HepG2 (cell line): ENCODE results near the gene TEX14. TPM values are rescaled to one million over a fixed set of nuclear protein-coding genes. Genes with fewer than 3 reads are reported as not detected.

ENCODE experiments used
- AHDC1 ChIP-seq: sonication (generic); formaldehyde crosslinking; IDR thresholded peaks from 2 replicates; pipeline ENCODE4 v1.5.1; 2020; ENCODE audit warnings: mild to moderate bottlenecking, missing genetic modification reagents, borderline replicate concordance
- ARID5B ChIP-seq: IDR thresholded peaks from 2 replicates; pipeline ENCODE4 v1.4.0; 2020; ENCODE audit warnings: mild to moderate bottlenecking, missing genetic modification reagents
- E2F5 ChIP-seq: sonication (generic); formaldehyde crosslinking; conservative IDR thresholded peaks from 2 replicates; pipeline ENCODE4 v1.4.0; 2020; ENCODE audit warnings: missing genetic modification reagents
- MED8 ChIP-seq: sonication (generic); formaldehyde crosslinking; IDR thresholded peaks from 2 replicates; pipeline ENCODE4 v1.8.1; 2023; ENCODE audit warnings: mild to moderate bottlenecking, missing genetic modification reagents; ENCODE audit not compliant: insufficient replicate concordance
- MEF2D ChIP-seq: sonication (generic); formaldehyde crosslinking; IDR thresholded peaks from 2 replicates; pipeline ENCODE4 v1.5.1; 2020; ENCODE audit warnings: mild to moderate bottlenecking, missing genetic modification reagents
- MXD3 ChIP-seq: IDR thresholded peaks from 2 replicates; pipeline ENCODE4 v1.6.1; 2016; ENCODE audit warnings: mild to moderate bottlenecking, missing biosample characterization, missing genetic modification reagents
- NR2F2 ChIP-seq: IDR thresholded peaks from 2 replicates; pipeline ENCODE4 v1.6.1; 2012; ENCODE audit warnings: low read depth, inconsistent platforms, borderline replicate concordance
- PHF5A ChIP-seq: IDR thresholded peaks from one replicate; pipeline ENCODE4 v1.6.1; 2018; ENCODE audit warnings: low read depth, missing genetic modification reagents; ENCODE audit not compliant: unreplicated experiment
- POLR2G ChIP-seq: fragments of 200-400 bp; formaldehyde crosslinking; IDR thresholded peaks from 2 replicates; pipeline ENCODE4 v1.6.1; 2018; ENCODE audit warnings: mild to moderate bottlenecking, low read depth, low read length, moderate library complexity
- ZNF441 ChIP-seq: sonication (generic); formaldehyde crosslinking; IDR thresholded peaks from 2 replicates; pipeline ENCODE4 v1.7.0; 2021; ENCODE audit warnings: missing genetic modification reagents, borderline replicate concordance
- ZNF574 ChIP-seq: sonication (generic); formaldehyde crosslinking; IDR thresholded peaks from 2 replicates; pipeline ENCODE4 v1.4.0; 2020; ENCODE audit warnings: missing genetic modification reagents
- ZNF720 ChIP-seq: sonication (generic); formaldehyde crosslinking; IDR thresholded peaks from 2 replicates; pipeline ENCODE4 v1.4.0; 2020; ENCODE audit warnings: missing genetic modification reagents
- ZNF746 ChIP-seq: sonication (generic); formaldehyde crosslinking; IDR thresholded peaks from 2 replicates; pipeline ENCODE4 v1.8.0; 2022; ENCODE audit warnings: mild to moderate bottlenecking, missing genetic modification reagents
- polyA plus RNA-seq, 8 experiments: library from polyadenylated mRNA; depleted of rRNA in 3 of 8; stranded (reverse) in 7 of 8; unstranded in 1 of 8; fragments of >200 nt; fragmentation: Illumina TruSeq in 4 of 8; extraction: Trizol in 4 of 8; gene quantifications; 2 replicates each; pipeline versions ENCODE4 v1.2.1 to v1.2.3, GENCODE V29; 2011 to 2016; ENCODE audit warnings: low read depth in 4 of 8, missing spikeins in 1 of 8, mixed read lengths in 1 of 8; ENCODE audit not compliant: insufficient read depth in 1 of 8
- total RNA-seq, 5 experiments: library from RNA; depleted of rRNA; stranded (reverse); fragments of >200 nt; fragmentation: Illumina TruSeq; extraction: Trizol; gene quantifications; 2 replicates each; pipeline ENCODE4 v1.2.3, GENCODE V29; 2016; ENCODE audit warnings: low read depth in 1 of 5

The TEX14 gene
- total and polyA plus RNA-seq, 2 of the 13 experiments (the other 11 are each of a cell fraction or from before 2014, with no cell fraction given), result 0.04 to 0.07 TPM

- no peak for TF ChIP-seq ZNF574 (CRISPR knock-in tag)
- TF ChIP-seq AHDC1, result peak; percentile 56; the same call in 1 of the 2 replicates
- TF ChIP-seq ZNF720, result no peak
- no peak for TF ChIP-seq E2F5 (CRISPR knock-in tag)
- TF ChIP-seq ARID5B (CRISPR knock-in tag), result peak; percentile 63
- TF ChIP-seq NR2F2, result peak; percentile 54; the same call in 1 of the 2 replicates
- no peak for TF ChIP-seq MED8 (CRISPR knock-in tag)
- TF ChIP-seq POLR2G, result no peak; the same call in 1 of the 2 replicates
- peak; percentile 72 for TF ChIP-seq PHF5A (CRISPR knock-in tag)
- TF ChIP-seq MXD3 (CRISPR knock-in tag), result peak; percentile 2; the same call in 1 of the 2 replicates
- no peak for TF ChIP-seq ZNF441 (CRISPR knock-in tag)
- TF ChIP-seq ZNF746, result no peak; the same call in 1 of the 2 replicates
- TF ChIP-seq MEF2D (CRISPR knock-in tag), result 0 out of 2 replicates have a peak, but pooled peaks have one; percentile 15
These were observed 175.0 kb downstream of the TEX14 start (continued) for GRCh38 chr17:58516644-58517377.
